ENCODE results near the gene ADAM10.
A peak's percentile ranks its signal among the peaks of the same experiment; 100 is the strongest.

Gene ADAM10

GRCh38 chr15:58785355-58785754 is 35.8 kb upstream of the ADAM10 start:
- Mint-ChIP-seq H3K27me3 (ENCODE audit: low read depth) (no peaks in the 10 kb centered on the region), H3K36me3 (ENCODE audit: low read depth) (peaks cover 22% of the 10 kb centered on the region), H3K4me3 (no peak overlapping the region), H3K4me1 (no peaks in the 10 kb centered on the region), H3K27ac (peak overlapping the region in 1 of 3 experiments; percentile 21), H3K9me3 (no peaks in the 10 kb centered on the region)
- TF ChIP-seq, protein P1, sequence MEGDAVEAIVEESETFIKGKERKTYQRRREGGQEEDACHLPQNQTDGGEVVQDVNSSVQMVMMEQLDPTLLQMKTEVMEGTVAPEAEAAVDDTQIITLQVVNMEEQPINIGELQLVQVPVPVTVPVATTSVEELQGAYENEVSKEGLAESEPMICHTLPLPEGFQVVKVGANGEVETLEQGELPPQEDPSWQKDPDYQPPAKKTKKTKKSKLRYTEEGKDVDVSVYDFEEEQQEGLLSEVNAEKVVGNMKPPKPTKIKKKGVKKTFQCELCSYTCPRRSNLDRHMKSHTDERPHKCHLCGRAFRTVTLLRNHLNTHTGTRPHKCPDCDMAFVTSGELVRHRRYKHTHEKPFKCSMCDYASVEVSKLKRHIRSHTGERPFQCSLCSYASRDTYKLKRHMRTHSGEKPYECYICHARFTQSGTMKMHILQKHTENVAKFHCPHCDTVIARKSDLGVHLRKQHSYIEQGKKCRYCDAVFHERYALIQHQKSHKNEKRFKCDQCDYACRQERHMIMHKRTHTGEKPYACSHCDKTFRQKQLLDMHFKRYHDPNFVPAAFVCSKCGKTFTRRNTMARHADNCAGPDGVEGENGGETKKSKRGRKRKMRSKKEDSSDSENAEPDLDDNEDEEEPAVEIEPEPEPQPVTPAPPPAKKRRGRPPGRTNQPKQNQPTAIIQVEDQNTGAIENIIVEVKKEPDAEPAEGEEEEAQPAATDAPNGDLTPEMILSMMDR (IDR thresholded peaks at IDR 0.05; ENCODE audit: unreplicated experiment in 3 of 3), result no peak

DNA sequence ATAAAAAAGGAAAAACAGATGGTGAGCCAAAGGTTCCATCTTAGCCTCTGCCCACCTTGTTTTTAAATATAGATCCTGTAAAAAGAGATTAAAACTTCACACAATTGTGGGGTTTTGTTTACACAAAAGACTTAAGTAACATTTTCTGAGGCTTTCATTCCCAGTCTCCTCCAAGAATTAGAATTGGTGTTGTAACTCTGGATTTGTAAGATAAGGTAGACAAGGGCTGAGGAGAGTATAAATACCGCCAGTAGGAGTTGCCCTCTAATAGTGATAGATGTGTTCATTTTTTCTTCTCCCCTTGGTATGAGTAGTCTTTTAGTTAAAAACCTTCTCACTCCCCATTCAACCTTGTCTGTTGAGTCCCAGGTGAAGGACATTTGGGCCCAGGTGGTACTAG is 30.0 kb upstream of the ADAM10 start:
- H3K9me3 Mint-ChIP-seq, result no peaks in the 10 kb centered on the region
- H3K36me3 Mint-ChIP-seq (ENCODE audit: low read depth), result peaks cover 11% of the 10 kb centered on the region
- TF ChIP-seq, protein P1 (IDR thresholded peaks at IDR 0.05; ENCODE audit: unreplicated experiment in 3 of 3), result no peak
- no peak overlapping the region for H3K27ac Mint-ChIP-seq
- peaks cover 4% of the 10 kb centered on the region for H3K4me1 Mint-ChIP-seq
- no peak overlapping the region for H3K4me3 Mint-ChIP-seq
- H3K27me3 Mint-ChIP-seq (ENCODE audit: low read depth), result no peaks in the 10 kb centered on the region

GRCh38 chr15:58777107-58777506 is 27.6 kb upstream of the ADAM10 start:
- peaks cover 4% of the 10 kb centered on the region for H3K4me1 Mint-ChIP-seq
- no peaks in the 10 kb centered on the region for H3K27me3 Mint-ChIP-seq (ENCODE audit: low read depth)
- H3K27ac Mint-ChIP-seq, result no peak overlapping the region
- TF ChIP-seq, protein P1 (IDR thresholded peaks at IDR 0.05; ENCODE audit: unreplicated experiment in 3 of 3), result no peak
- H3K36me3 Mint-ChIP-seq (ENCODE audit: low read depth), result peaks cover 11% of the 10 kb centered on the region
- H3K4me3 Mint-ChIP-seq, result no peak overlapping the region
- no peaks in the 10 kb centered on the region for H3K9me3 Mint-ChIP-seq

DNA sequence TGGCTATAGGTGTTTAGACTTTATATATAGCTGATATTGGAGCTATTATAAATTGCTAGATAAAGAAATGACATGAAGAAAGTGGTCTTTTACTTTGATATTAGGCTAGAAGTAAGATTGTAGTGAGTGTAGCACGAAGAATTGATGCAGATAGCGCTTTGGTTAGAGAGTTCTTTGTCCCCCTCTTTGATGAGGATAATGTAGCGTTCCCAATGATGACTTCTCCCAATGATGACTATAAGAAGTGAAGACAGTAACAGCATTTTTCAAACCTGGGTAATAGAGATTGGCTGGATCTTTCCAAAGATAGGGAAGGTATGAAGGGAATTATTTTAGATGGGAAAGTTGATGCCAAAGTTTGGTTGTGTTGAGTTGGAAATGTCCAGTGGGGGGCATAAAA is 25.9 kb upstream of the ADAM10 start:
- no peak overlapping the region for H3K27ac Mint-ChIP-seq
- H3K9me3 Mint-ChIP-seq, result no peaks in the 10 kb centered on the region
- no peaks in the 10 kb centered on the region for H3K27me3 Mint-ChIP-seq (ENCODE audit: low read depth)
- H3K4me1 Mint-ChIP-seq, result peaks cover 9% of the 10 kb centered on the region
- TF ChIP-seq, protein P1 (IDR thresholded peaks at IDR 0.05; ENCODE audit: unreplicated experiment in 3 of 3), result no peak
- no peak overlapping the region for H3K4me3 Mint-ChIP-seq
- H3K36me3 Mint-ChIP-seq (ENCODE audit: low read depth), result peaks cover 7% of the 10 kb centered on the region

- H3K9me3 Mint-ChIP-seq, result no peaks in the 10 kb centered on the region
- H3K27ac Mint-ChIP-seq, result peak overlapping the region; percentile 98 to 99 (median 99)
- H3K27me3 Mint-ChIP-seq (ENCODE audit: low read depth), result no peaks in the 10 kb centered on the region
- H3K36me3 Mint-ChIP-seq (ENCODE audit: low read depth), result no peaks in the 10 kb centered on the region
- H3K4me1 Mint-ChIP-seq, result peaks cover 20% of the 10 kb centered on the region
- H3K4me3 Mint-ChIP-seq, result no peak overlapping the region
- TF ChIP-seq, protein P1 (IDR thresholded peaks at IDR 0.05; ENCODE audit: unreplicated experiment in 3 of 3), result no peak
These were observed 23.5 kb upstream of the ADAM10 start for GRCh38 chr15:58773024-58773423.

DNA sequence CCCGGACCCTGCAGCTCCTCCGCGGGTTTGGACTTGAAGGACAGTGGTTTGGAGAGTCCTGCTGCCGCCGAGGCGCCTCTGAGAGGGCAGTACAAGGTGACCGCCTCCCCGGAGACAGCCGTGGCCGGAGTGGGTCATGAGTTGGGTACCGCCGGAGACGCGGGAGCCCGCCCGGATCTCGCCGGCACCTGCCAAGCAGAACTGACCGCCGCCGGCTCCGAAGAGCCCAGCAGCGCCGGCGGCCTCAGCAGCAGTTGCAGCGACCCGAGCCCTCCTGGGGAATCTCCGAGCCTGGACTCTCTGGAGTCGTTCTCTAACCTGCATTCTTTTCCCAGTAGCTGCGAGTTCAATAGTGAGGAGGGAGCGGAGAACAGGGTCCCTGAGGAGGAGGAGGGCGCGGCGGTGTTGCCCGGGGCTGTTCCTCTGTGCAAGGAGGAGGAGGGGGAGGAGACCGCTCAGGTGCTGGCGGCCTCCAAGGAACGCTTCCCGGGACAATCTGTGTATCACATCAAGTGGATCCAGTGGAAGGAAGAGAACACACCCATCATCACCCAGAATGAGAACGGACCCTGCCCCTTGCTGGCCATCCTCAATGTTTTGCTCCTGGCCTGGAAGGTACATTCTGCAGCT is 22.2 kb upstream of the ADAM10 start:
- Mint-ChIP-seq H3K4me3 (no peak overlapping the region), H3K27me3 (ENCODE audit: low read depth) (no peaks in the 10 kb centered on the region), H3K36me3 (ENCODE audit: low read depth) (no peaks in the 10 kb centered on the region), H3K27ac (peak overlapping the region; percentile 98 to 99 (median 99)), H3K4me1 (peaks cover 16% of the 10 kb centered on the region), H3K9me3 (no peaks in the 10 kb centered on the region)
- TF ChIP-seq, protein P1 (IDR thresholded peaks at IDR 0.05; ENCODE audit: unreplicated experiment in 3 of 3), result peak in 1 of 3 experiments; percentile 25
